Ovary (tissue), 9 donors: Measurements from ENCODE around the gene DCAF6. TPM values are rescaled to one million over a fixed set of nuclear protein-coding genes. Genes with fewer than 3 reads are reported as not detected.

Source experiments
- DNase-seq, 5 donors: peaks; one replicate each; pipeline ENCODE4 v3.0.0-alpha.2; 2019 to 2020
- H3K27ac ChIP-seq, 2 donors: fragments of 200-600 bp; one replicate each; pipeline versions ENCODE4 v1.5.1 to v1.8.0; 2019 to 2022
- H3K27me3 ChIP-seq: fragments of 200-600 bp; one replicate; pipeline ENCODE4 v1.8.0; 2022
- H3K36me3 ChIP-seq: fragments of 200-600 bp; sonication (generic); one replicate; pipeline ENCODE4 v1.5.1; 2019
- H3K4me1 ChIP-seq: one replicate; pipeline ENCODE4 v1.8.1; 2013; ENCODE audit warnings: mild to moderate bottlenecking, moderate library complexity; ENCODE audit not compliant: insufficient read depth
- H3K4me3 ChIP-seq: fragments of 200-600 bp; sonication (generic); one replicate; pipeline ENCODE4 v1.5.1; 2017
- H3K9me3 ChIP-seq, 2 donors: fragments of 200-600 bp in 1 of 2; sonication (generic) in 1 of 2; one replicate each; pipeline versions ENCODE4 v1.5.1 to v1.8.1; 2013 to 2019; ENCODE audit warnings: mild to moderate bottlenecking in 1 of 2, moderate library complexity in 1 of 2
- CTCF ChIP-seq, 3 donors: fragments of 450-650 bp in 2 of 3; fragments of 200-600 bp in 1 of 3; IDR thresholded peaks; one replicate each; pipeline versions ENCODE4 v1.5.1 to v1.8.0; 2016 to 2022; ENCODE audit warnings: antibody characterized with exemption in 3 of 3, mild to moderate bottlenecking in 1 of 3
- EP300 ChIP-seq: sonication (generic); formaldehyde crosslinking; IDR thresholded peaks from one replicate; pipeline ENCODE4 v1.6.1; 2017; ENCODE audit warnings: antibody characterized with exemption
- POLR2A ChIP-seq: fragments of 450-650 bp; IDR thresholded peaks from one replicate; pipeline ENCODE4 v1.6.1; 2017; ENCODE audit warnings: antibody characterized with exemption, mild to moderate bottlenecking, moderate library complexity
- WGBS, 3 donors: extraction: QIAGEN DNeasy Blood & Tissue Kit in 1 of 3; methylation state at CpG; one replicate each; pipeline versions ENCODE4 v1.1.5 to v1.1.7; 2013 to 2017; 5-methylcytosine and 5-hydroxymethylcytosine counted together
- intact Hi-C, 4 donors: fragments of 100-400 bp; cut with DNase I; formaldehyde crosslinking; loops; one replicate each; pipeline versions ENCODE4 v1.11.0 to v1.15.1; 2022 to 2023
- polyA plus RNA-seq, 2 donors: library from polyadenylated mRNA; stranded (reverse); fragments of 200-250 nt in 1 of 2; fragments of 350-450 nt in 1 of 2; fragmentation: Illumina TruSeq in 1 of 2; extraction: RNeasy Lipid Tissue Mini Kit (QIAGEN cat#74804) in 1 of 2; gene quantifications; one replicate each; pipeline ENCODE4 v1.2.3, GENCODE V29; 2013 to 2014
- total RNA-seq, 7 donors: library from RNA; depleted of rRNA in 2 of 7; stranded (reverse); fragments of >200 nt in 2 of 7; fragmentation: NEBNext Ultra II Directional in 3 of 7; extraction: Animal tissue kit (Norgen Biotek cat#: 25700) in 3 of 7; gene quantifications; one replicate each; pipeline versions ENCODE4 v1.1.0 to v1.2.4, GENCODE V29; 2016 to 2023
- donor health status: DM: no; HTN: no; CAD: no; lungs with moderate emphysema.
- donor health status: DM: no; HTN: no; CAD: no.
- donor health status: Bipolar disorder and iron deficiency.
- donor health status: DM: yes; HTN: yes; CAD: no.
- donor health status: DM: no; HTN: no; CAD: no.
- donor health status: DM: yes; HTN: yes; CAD: no.

The DCAF6 gene
- total and polyA plus RNA-seq, 9 donors: 32.1 to 65.9 (median 44.4) TPM

GRCh38 chr1:167937709-167938010 is 1.2 kb downstream of the DCAF6 start:
- peak overlapping the region; percentile 86 to 94 for H3K27ac ChIP-seq
- H3K4me1 ChIP-seq: peaks cover 2% of the 10 kb centered on the region
- WGBS, 3 donors: 0 to 1% (median 0%) methylated on average over 5 of the region's 5 CpGs
- peak overlapping the region; percentile 97 for H3K4me3 ChIP-seq
- TF ChIP-seq EP300: no peak
- intact Hi-C loops: loop anchor here in 2 of 4 donors (5.0 kb wide), 2 partner anchors 220 to 225 kb away; no protein-coding TSS in a partner anchor
- H3K27me3 ChIP-seq: no peaks in the 10 kb centered on the region
- no peak for DNase-seq
- H3K36me3 ChIP-seq: no peaks in the 10 kb centered on the region
- no peaks in the 10 kb centered on the region for H3K9me3 ChIP-seq

- intact Hi-C loops: loop anchor here in 2 of 4 donors (5.0 kb wide), 2 partner anchors 221 to 226 kb away; no protein-coding TSS in a partner anchor
- Histone ChIP-seq H3K4me3 (peak overlapping the region; percentile 97), H3K27ac (peak overlapping the region in 1 of 2 donors; percentile 86), H3K9me3 (no peaks in the 10 kb centered on the region), H3K27me3 (no peaks in the 10 kb centered on the region), H3K36me3 (no peaks in the 10 kb centered on the region), H3K4me1 (peaks cover 2% of the 10 kb centered on the region)
- TF ChIP-seq POLR2A (no peak), EP300 (no peak), CTCF (IDR thresholded peaks at IDR 0.05) (no peak)
- DNase-seq: no peak
- 16 to 20% (median 16%) methylated on average over 5 of the region's 5 CpGs for WGBS, 3 donors
These were observed 1.7 kb downstream of the DCAF6 start for GRCh38 chr1:167938080-167938636.

GRCh38 chr1:167940264-167940663 is 3.8 kb downstream of the DCAF6 start:
- no peaks in the 10 kb centered on the region for H3K9me3 ChIP-seq
- TF ChIP-seq POLR2A (no peak), CTCF (IDR thresholded peaks at IDR 0.05) (no peak), EP300 (no peak)
- H3K27me3 ChIP-seq: no peaks in the 10 kb centered on the region
- intact Hi-C loops: no loop called here
- 76 to 86% (median 76%) methylated on average over 2 of the region's 2 CpGs for WGBS, 3 donors
- H3K27ac ChIP-seq: no peak overlapping the region
- no peaks in the 10 kb centered on the region for H3K36me3 ChIP-seq
- no peak for DNase-seq
- H3K4me3 ChIP-seq: no peak overlapping the region
- H3K4me1 ChIP-seq: peaks cover 2% of the 10 kb centered on the region

- no peak for DNase-seq
- no peaks in the 10 kb centered on the region for H3K9me3 ChIP-seq
- H3K27ac ChIP-seq: no peak overlapping the region
- H3K36me3 ChIP-seq: no peaks in the 10 kb centered on the region
- no peak overlapping the region for H3K4me3 ChIP-seq
- intact Hi-C loops: no loop called here
- no peak for TF ChIP-seq POLR2A
- TF ChIP-seq EP300: no peak
- TF ChIP-seq CTCF (IDR thresholded peaks at IDR 0.05): no peak
- H3K4me1 ChIP-seq: peaks cover 2% of the 10 kb centered on the region
- WGBS, 3 donors: 81 to 90% (median 84%) methylated on average over 9 of the region's 9 CpGs
- no peaks in the 10 kb centered on the region for H3K27me3 ChIP-seq
These were observed 7.1 kb downstream of the DCAF6 start for GRCh38 chr1:167943541-167943940.

- intact Hi-C loops: no loop called here
- no peaks in the 10 kb centered on the region for H3K36me3 ChIP-seq
- H3K4me1 ChIP-seq: peaks cover 1% of the 10 kb centered on the region
- no peaks in the 10 kb centered on the region for H3K9me3 ChIP-seq
- H3K27ac ChIP-seq: no peak overlapping the region
- no peak overlapping the region for H3K4me3 ChIP-seq
- H3K27me3 ChIP-seq: no peaks in the 10 kb centered on the region
- TF ChIP-seq EP300 (no peak), CTCF (IDR thresholded peaks at IDR 0.05) (no peak), POLR2A (no peak)
- no peak for DNase-seq
- 83 to 88% (median 83%) methylated on average over 2 of the region's 2 CpGs for WGBS, 3 donors
These were observed 11.2 kb downstream of the DCAF6 start for GRCh38 chr1:167947733-167948132.
